ENCODE data around the gene CCT3.

DNA sequence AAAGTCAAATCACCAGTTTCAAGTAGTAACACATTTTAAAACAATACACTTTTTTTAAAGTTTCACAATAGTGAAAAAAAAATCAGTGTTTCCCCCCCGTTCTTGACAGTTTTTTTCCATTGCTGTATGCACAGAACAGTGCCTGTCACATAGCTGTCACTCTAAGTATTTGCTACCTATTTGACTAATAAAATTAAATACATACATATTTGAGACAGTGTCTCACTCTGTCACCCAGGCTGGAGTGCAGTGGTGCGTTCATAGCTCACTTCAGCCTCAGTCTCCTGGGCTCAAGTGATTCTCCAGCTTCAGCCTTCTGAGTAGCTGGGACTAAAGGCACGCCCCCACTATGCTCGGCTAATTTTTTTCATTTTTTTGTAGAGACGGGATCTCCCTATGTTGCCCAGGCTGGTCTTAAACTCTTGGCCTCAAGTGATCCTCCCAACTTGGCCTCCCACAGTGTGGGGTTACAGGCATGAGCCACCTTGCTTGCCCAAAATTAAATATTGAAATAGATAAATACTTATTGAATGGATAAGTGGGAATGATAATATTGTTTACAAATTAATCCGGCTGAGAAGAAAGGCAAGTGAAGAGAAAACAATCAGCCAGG lies 18.3 kb upstream of the CCT3 start:
- TF ChIP-seq, protein P1, sequence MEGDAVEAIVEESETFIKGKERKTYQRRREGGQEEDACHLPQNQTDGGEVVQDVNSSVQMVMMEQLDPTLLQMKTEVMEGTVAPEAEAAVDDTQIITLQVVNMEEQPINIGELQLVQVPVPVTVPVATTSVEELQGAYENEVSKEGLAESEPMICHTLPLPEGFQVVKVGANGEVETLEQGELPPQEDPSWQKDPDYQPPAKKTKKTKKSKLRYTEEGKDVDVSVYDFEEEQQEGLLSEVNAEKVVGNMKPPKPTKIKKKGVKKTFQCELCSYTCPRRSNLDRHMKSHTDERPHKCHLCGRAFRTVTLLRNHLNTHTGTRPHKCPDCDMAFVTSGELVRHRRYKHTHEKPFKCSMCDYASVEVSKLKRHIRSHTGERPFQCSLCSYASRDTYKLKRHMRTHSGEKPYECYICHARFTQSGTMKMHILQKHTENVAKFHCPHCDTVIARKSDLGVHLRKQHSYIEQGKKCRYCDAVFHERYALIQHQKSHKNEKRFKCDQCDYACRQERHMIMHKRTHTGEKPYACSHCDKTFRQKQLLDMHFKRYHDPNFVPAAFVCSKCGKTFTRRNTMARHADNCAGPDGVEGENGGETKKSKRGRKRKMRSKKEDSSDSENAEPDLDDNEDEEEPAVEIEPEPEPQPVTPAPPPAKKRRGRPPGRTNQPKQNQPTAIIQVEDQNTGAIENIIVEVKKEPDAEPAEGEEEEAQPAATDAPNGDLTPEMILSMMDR (IDR thresholded peaks at IDR 0.05) = no peak
- no peak for TF ChIP-seq POLR2A (IDR thresholded peaks at IDR 0.05)
- TF ChIP-seq EP300 (IDR thresholded peaks at IDR 0.05) = no peak

Measured in tibial nerve (tissue), 4 donors.